HT1080 (cell line): Measurements from ENCODE around the gene TMEM183A. TPM values are rescaled to one million over a fixed set of nuclear protein-coding genes. Genes with fewer than 3 reads are reported as not detected.
A peak's percentile ranks its signal among the peaks of the same experiment; 100 is the strongest.

Source experiments
- DNase-seq: peaks from one replicate; pipeline ENCODE4 v3.0.0-alpha.2; 2015; ENCODE audit warnings: low read depth
- polyA plus RNA-seq, 2 experiments: library from polyadenylated mRNA; depleted of rRNA; stranded (reverse); fragments of >200 nt; gene quantifications; 2 replicates each; pipeline ENCODE4 v1.2.3, GENCODE V29; 2015
- total RNA-seq: library from RNA; depleted of rRNA; stranded (reverse); fragments of >200 nt; shearing (Covaris generic); gene quantifications from 2 replicates; pipeline ENCODE4 v1.2.3, GENCODE V29; 2014; rRNA removed

Gene TMEM183A, protein sequence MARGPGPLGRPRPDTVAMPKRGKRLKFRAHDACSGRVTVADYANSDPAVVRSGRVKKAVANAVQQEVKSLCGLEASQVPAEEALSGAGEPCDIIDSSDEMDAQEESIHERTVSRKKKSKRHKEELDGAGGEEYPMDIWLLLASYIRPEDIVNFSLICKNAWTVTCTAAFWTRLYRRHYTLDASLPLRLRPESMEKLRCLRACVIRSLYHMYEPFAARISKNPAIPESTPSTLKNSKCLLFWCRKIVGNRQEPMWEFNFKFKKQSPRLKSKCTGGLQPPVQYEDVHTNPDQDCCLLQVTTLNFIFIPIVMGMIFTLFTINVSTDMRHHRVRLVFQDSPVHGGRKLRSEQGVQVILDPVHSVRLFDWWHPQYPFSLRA
- 64.0 and 75.3 TPM in 2 replicates for total RNA-seq
- 46.8 and 53.2 TPM in 2 replicates for polyA plus RNA-seq (2015; cell fraction: cytosol; rRNA removed)
- polyA plus RNA-seq (2015; cell fraction: nucleus; rRNA removed): 49.2 and 55.7 TPM in 2 replicates

DNA sequence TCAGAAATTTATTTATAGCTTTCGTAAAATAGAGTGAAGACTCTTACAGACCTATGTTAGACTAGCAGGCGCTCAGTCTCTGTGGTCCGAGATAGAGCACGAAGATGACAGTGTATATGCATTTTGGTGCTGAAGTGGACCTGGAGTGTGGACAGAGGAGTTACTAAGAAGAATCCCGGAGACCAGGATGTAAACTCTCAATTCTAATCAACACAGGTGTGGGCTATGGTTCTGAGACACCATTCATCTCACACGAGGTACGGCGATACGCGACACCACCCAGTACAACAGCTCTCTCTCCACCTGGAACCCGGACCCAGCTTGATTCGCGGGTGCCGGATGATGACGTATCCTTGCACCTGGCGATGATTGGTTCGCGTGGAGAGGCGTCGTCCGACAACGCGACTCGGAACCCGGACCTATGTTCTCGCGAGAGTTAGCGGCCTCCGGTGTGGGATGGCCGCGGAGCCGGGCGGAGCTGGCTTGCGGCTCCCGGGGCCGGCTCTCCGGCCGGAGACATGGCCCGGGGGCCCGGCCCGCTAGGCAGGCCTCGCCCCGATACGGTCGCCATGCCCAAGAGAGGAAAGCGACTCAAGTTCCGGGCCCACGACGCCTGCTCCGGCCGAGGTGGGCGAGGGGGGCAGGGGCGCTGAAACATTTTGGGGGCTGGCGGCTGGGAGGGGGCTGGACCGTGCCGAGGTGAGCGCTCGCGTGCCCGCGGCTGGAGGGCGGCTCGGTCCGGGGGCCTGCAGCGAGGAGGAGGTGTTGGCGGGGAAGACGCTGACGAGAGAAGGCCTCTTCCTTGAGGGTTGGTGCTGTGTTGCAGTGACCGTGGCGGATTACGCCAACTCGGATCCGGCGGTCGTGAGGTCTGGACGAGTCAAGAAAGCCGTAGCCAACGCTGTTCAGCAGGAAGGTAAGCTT is at the start of gene TMEM183A:
Gene TMEM183A, plus strand, starts transcription at position 427 of the 924 bp plus-strand sequence. Its CDS starts 92 bp downstream, at position 519.
- peak; percentile 93 for DNase-seq

- DNase-seq: peak; percentile 81
These were observed 49.2 kb upstream of the TMEM183A start, which contains the start of gene ADIPOR1 for GRCh38 chr1:202957733-202958543. Gene ADIPOR1 (minus strand): TSS chr1:202958312. CDS start chr1:202951070, 7,242 bp downstream.

GRCh38 chr1:202958544-202959275 is 48.5 kb upstream of the TMEM183A start:
- no peak for DNase-seq

GRCh38 chr1:202959276-202959620 is 47.9 kb upstream of the TMEM183A start:
- peak; percentile 76 for DNase-seq

DNA sequence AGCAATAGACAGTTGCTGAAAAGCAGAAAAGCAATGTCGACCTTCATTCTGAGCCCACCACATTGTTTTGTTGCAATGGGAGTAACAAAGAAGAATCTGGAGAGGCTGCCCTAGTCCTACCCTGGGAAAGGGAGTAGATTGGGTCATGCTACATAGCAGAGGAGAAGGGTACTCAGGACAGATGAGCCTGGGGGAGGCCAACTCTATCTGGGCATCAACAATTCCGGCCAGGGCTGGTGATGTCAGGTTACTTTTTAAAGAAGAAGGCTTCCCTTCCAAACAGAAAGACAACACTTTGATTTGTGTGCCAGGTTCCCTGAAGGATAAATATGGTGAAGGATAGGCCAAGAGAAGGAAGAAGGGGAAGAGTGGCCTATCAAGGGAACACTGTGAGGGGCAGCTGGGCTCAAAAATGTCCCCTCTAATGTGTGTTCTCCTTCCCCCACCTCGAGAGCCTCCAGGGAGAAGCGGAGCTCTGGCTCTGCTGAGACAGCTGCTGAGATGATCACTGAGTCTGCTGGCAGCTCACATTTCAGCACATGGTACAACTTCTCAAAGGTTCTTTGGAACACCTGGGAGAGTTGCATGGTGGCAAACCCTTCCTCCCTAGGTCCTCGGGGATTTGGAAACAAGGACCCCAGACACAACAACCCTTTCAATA is 45.8 kb upstream of the TMEM183A start:
- no peak for DNase-seq

DNA sequence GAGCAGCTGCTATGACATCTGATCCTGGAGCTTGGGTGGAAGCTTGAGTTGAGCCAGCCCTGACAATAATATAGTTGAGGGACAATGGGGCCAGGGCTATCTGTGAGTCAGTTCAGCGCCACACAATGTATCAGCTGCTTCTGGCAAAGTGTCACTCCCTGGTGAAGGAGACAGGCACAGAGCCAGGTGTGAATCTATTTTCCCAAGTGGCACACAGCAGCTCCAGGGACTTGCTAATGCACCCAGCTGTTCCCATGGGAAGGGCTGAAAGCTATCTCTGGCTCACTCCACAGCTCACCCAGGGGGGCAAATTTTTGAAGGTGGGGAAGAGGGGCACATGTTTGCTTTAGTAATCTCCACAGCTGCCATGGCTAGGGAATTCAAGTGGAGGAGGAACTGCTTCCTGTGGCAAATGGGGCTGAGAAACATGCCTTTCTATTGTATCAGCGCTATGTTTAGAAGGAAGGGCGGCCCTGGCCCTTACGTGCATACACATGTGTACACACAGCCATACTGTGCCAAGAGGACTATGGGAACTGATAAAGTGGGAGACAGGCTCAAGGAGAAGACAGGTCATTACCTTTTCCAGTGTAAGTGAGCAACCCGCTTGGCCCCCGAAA is 42.3 kb upstream of the TMEM183A start:
- DNase-seq: peak; percentile 2

- DNase-seq: no peak
These were observed 41.8 kb upstream of the TMEM183A start for GRCh38 chr1:202965422-202965821.

DNA sequence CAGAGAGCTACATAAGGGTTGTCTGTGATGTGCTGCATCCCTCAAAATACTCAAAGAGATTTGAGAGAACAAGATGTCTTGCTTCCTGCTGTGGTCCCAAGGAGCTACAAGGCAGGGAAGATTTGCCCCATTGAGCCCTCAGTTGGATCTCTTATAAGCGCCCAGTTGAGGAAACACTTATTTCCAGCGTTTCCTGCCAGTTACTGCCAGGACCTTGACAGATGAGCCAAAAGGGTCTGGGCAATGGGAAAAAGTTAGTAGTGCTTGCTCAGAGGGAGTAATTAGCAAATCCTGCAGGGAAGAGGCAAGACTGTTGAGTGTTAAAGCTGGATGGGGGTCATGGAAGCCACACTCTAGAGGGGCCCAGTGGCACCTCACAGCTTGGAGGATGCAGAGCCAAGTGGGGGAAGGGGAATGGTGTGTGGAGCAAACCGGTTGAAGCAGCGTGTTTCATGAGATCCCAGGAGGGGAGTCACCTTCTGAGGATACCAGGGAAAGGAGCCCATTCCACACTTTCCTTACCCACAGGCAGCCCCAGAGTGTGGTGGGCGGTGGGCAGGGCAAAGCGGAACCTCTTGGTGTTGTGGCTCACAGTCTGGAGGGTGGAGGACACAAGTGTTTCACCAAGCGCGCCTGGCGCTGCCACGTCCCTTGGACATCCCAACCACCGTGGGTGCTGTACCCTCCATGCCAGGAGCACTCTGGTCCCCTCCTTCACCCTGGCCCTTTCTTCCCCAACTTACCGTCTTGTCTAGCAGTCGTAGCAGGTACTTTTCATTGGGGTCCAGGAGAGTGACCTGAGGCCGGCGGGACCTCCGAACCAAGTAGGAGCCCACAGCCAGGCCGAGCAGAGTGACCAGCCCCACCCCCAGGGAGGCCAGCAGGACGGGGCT is 40.9 kb upstream of the TMEM183A start:
- DNase-seq: no peak

GRCh38 chr1:202967684-202968281 is 39.4 kb upstream of the TMEM183A start:
- DNase-seq: peak; percentile 2

DNA sequence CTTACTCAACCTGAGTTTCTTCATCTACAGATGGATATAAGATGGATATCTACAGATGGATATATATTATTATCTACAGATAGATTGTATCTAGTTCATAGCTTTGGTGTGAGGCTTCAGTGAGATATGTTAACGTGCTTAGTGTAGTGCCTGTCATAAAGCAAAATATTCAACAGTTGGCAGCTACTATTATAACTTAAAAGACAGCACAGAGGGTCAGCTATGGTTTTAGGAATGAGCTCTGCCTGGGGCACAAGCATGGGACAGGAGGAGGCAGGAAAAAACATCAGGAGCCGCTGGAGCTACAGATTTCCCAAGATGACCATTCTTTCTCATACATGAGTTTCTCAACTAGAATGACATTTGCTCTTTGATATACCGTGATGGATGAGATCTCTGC is 38.8 kb upstream of the TMEM183A start:
- no peak for DNase-seq

GRCh38 chr1:202968895-202969295 is 38.3 kb upstream of the TMEM183A start:
- peak; percentile 54 for DNase-seq

- DNase-seq: no peak
These were observed 35.1 kb upstream of the TMEM183A start for GRCh38 chr1:202972046-202972445.

DNA sequence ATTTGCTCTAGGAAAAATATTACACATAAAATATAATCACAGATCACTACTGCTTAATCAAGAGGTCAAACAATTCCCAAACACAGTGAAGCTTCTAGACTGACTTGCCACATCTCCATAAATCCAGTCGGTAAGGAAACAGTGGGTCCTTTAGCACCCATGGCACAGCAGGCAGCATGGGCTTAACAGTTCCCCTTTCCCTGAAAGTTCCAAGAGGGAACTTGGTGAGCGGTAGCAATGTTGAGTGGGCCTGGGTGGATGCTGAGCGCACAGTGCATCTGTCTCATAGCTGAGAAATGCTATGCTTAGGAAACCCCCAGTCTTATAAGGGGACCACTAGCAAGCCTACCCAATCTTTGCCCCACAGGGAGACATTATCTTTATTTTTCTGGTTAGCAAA is 32.3 kb upstream of the TMEM183A start:
- no peak for DNase-seq

GRCh38 chr1:202976633-202977032 is 30.5 kb upstream of the TMEM183A start:
- no peak for DNase-seq

- DNase-seq: no peak
These were observed 27.7 kb upstream of the TMEM183A start for GRCh38 chr1:202979459-202979858.

GRCh38 chr1:202981939-202982338 is 25.2 kb upstream of the TMEM183A start:
- DNase-seq: no peak

DNA sequence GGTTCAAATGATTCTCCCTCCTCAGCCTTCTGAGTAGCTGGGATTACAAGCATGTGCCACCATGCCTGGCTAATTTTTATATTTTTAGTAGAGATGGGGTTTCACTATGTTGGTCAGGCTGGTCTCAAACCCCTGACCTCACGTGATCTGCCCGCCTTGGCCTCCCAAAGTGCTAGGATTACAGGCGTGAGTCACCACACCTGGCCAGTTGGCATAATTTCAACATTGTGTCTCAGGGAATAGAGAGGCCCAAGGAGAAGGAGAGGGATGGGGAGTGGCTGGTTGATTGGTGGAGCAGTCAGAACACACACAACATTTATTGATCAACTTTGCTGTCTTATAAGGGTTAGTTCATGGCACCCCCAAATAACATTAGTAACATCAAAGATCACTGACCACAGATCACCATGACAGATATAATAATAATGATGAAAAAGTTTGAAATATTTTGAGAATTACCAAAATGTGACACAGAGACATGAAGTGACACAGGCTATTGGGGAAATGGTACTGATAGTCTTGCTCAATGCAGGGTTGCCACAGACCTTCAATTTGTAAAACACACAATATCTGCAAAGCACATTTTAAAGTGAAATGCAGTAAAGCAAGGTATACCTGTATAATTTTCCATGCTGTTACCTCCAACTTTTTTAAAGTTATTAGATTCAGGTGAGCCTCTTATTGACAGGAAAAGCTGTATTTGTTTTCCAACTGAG is 24.3 kb upstream of the TMEM183A start:
- DNase-seq: peak; percentile 23
